AG10803 (cell line): Measurements from ENCODE around the gene LIN7A.
A peak's percentile ranks its signal among the peaks of the same experiment; 100 is the strongest.

ENCODE experiments used
- DNase-seq: peaks from one replicate; pipeline ENCODE4 v3.0.0; 2010; ENCODE audit warnings: low read depth
- H3K4me3 ChIP-seq: 2 replicates; pipeline ENCODE4 v1.5.1; 2011; ENCODE audit warnings: mild to moderate bottlenecking, low read length, control low read depth
- TF ChIP-seq, protein P1 (sequence below): conservative IDR thresholded peaks from 2 replicates; pipeline ENCODE4 v1.5.1; 2011; ENCODE audit warnings: mild to moderate bottlenecking, low read length, control low read depth, inconsistent platforms

LIN7A gene

DNA sequence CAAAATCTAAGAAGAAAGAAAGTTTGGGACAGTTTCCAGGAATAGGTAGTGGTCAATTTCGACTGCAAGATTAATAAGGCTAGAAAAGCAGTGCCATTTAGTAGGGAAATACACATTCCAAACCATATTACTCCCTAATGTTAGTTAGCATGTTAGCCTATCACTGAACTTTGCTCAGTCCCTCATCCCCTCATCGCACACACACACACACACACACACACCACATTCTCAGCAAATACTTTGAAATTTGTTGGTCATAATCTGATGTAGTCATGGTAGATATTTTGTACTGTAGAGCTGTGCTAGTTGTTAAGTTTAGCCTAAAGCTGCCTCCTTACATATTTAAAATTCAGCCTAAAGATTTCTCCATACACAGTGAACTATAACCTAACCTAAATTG lies 157.0 kb downstream of the LIN7A start:
- TF ChIP-seq, protein P1, sequence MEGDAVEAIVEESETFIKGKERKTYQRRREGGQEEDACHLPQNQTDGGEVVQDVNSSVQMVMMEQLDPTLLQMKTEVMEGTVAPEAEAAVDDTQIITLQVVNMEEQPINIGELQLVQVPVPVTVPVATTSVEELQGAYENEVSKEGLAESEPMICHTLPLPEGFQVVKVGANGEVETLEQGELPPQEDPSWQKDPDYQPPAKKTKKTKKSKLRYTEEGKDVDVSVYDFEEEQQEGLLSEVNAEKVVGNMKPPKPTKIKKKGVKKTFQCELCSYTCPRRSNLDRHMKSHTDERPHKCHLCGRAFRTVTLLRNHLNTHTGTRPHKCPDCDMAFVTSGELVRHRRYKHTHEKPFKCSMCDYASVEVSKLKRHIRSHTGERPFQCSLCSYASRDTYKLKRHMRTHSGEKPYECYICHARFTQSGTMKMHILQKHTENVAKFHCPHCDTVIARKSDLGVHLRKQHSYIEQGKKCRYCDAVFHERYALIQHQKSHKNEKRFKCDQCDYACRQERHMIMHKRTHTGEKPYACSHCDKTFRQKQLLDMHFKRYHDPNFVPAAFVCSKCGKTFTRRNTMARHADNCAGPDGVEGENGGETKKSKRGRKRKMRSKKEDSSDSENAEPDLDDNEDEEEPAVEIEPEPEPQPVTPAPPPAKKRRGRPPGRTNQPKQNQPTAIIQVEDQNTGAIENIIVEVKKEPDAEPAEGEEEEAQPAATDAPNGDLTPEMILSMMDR: no peak
- no peak for DNase-seq
- H3K4me3 ChIP-seq: no peak overlapping the region

DNA sequence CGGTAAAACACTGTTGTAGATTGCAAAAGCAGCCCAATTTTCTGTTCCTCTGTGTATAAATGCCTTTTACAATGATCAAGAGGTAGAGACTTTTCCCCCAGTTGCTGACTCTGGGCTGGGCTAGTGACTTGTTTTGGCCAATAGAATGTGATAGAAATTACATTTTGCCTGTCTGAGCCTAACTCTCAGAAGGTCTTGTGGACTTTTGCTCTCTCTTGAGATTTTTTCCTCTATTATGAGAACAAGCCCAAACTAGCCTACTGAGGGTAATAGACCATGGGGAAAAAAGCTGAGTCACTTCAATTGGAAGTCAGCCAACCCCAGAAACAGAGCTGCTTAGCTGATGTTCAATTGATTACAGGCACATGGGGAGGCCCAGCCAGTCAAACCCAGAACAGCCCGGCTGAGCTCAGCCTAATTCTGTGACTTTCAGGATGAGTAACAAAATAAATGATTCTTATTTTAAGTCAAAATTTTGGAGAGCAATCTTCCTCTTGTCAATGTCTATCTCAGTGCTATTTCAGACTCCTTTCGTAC lies 159.7 kb downstream of the LIN7A start:
- TF ChIP-seq, protein P1: no peak
- DNase-seq: peak; percentile 95
- H3K4me3 ChIP-seq: no peak overlapping the region

DNA sequence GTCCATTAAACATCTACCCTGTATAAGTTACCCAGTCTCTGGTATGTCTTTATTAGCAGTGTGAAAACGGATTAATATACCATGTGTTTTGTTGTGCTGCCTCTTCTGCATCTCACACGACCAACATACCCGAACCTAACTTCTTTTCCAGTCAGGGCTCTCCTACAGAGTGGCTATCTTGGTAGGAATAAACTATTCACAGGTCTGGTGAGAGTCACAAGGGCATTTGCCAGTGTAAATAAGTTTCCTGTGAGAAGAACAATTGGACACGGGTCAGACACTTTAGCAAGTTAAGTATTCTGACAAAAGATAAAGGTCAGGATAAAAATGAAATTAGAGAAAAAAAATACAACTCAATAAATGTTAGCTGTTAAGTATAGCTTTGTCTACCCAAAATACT lies 160.1 kb downstream of the LIN7A start:
- TF ChIP-seq, protein P1: no peak
- no peak for DNase-seq
- no peak overlapping the region for H3K4me3 ChIP-seq

DNA sequence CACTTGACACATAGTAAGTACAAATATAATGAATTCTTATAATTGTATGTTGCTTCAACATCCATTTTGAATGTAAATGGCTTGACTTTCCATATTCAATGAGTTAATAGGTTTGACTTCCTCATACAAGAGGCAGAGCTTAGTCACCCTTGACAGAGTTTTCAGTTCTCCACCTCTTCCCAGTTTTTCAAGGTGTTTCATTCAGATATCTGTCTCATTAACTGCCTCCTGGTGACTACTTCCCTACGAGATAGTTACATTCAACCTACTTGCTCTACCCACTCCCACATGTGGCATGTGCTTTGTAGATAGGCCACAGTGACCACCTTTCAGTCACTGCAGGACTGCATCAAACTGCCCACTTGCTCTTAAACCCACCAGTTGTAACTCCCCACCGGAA lies 161.0 kb downstream of the LIN7A start:
- H3K4me3 ChIP-seq: no peak overlapping the region
- no peak for DNase-seq
- TF ChIP-seq, protein P1: no peak

DNA sequence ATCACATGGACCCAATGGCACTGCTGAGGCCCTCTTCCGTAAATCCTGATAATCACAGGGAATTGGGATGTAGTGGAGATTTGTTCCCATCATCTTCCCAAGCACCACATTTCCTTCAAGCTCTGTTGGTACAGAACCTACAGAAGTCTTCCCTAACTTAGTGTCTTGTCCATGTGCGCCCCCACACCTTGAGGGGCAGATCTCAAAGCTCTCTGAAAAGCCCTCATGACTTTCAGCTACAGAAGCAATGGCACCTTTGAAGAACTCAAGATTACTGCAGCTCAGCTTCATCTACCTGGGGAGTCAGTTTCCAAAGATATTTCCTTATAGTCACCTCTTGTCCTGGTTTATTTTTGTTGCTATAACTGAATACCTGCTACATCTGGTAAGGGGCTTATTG lies 166.8 kb downstream of the LIN7A start:
- TF ChIP-seq, protein P1: no peak
- H3K4me3 ChIP-seq: no peak overlapping the region
- no peak for DNase-seq

DNA sequence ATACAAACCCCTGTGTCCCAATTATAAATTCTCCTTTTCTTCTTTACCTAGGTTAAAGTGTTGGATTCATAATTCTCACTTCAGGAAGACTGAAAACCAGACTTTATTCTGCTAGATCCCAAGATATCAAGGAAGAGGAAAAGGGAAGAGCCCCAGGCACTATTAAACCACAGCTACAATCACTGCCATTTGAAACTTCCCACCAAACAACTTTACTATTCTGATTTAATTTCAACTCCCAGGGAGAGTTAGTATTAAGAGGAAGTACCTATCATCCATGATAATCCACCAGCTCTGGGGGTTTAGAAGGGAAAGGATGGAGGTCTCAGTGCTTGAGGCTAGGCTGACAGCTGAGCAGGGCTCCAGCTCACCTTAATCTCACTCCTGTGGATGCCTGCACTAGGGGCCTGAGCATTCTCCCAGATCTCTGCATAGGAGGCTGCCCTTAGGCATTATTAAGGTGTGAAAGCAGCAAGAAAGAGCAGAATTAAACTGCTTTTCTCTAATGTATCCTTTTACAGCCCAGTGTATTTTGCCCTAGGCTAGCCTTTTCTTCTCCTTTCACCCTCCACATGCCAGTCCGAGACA lies 168.1 kb downstream of the LIN7A start:
- no peak for DNase-seq
- H3K4me3 ChIP-seq: no peak overlapping the region
- TF ChIP-seq, protein P1: no peak

DNA sequence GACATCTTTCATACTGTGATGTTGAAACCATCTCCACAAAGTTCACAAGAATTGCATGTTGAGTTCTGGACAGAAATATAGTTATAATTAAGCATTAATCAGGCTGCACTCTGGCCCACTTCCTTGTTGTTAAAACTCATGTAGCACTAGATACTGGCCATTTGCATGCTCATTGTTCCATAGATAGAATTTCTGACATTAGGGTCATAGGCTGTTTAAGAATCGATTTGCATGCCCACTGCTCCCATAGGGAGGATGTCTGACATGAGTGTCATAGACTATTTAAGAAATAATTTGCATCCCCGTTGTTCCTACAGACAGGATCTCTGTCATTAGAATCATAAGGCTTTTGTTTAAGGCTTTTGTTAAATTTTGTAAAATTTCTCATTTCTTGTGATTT lies 170.8 kb downstream of the LIN7A start:
- TF ChIP-seq, protein P1: no peak
- no peak for DNase-seq
- no peak overlapping the region for H3K4me3 ChIP-seq
